Colonic mucosa (tissue), 4 donors: ENCODE measurements around the gene ELF2. TPM values are rescaled to one million over a fixed set of nuclear protein-coding genes. Genes with fewer than 3 reads are reported as not detected.

ENCODE experiments used
- DNase-seq: peaks from one replicate; pipeline ENCODE4 v3.0.0-alpha.2; 2020
- H3K27ac ChIP-seq: fragments of 200-600 bp; one replicate; pipeline ENCODE4 v1.8.0; 2021
- H3K27me3 ChIP-seq: fragments of 200-600 bp; one replicate; pipeline ENCODE4 v1.8.0; 2021
- H3K36me3 ChIP-seq: fragments of 200-600 bp; one replicate; pipeline ENCODE4 v1.8.0; 2021
- H3K4me1 ChIP-seq: fragments of 200-600 bp; one replicate; pipeline ENCODE4 v1.8.0; 2021; ENCODE audit warnings: mild to moderate bottlenecking
- H3K4me3 ChIP-seq: fragments of 200-600 bp; one replicate; pipeline ENCODE4 v1.8.0; 2021
- H3K9ac ChIP-seq, 2 donors: one replicate each; pipeline ENCODE4 v1.7.0; 2013; ENCODE audit warnings: control low read depth in 2 of 2, low read depth in 2 of 2, low read length in 2 of 2
- H3K9me3 ChIP-seq: fragments of 200-600 bp; one replicate; pipeline ENCODE4 v1.8.0; 2021
- CTCF ChIP-seq: fragments of 200-600 bp; IDR thresholded peaks from one replicate; pipeline ENCODE4 v1.8.0; 2022; ENCODE audit warnings: antibody characterized with exemption, mild to moderate bottlenecking
- intact Hi-C: fragments of 100-400 bp; cut with DNase I; formaldehyde crosslinking; loops from one replicate; pipeline ENCODE4 v1.14.1; 2022
- total RNA-seq, 2 donors: library from RNA; stranded (reverse); fragmentation: NEBNext Ultra II Directional in 1 of 2; extraction: Animal tissue kit (Norgen Biotek cat#: 25700) in 1 of 2; gene quantifications; one replicate each; pipeline ENCODE4 v1.2.1, GENCODE V29; 2021
- donor health status: healthy.
- donor health status: DM: no; HTN: no; CAD: no.
- donor health status: DM: no; HTN: no; CAD: no.

The ELF2 gene
- total RNA-seq, 2 donors from 2014 or later = 30.0 to 40.0 TPM

GRCh38 chr4:139048026-139048425 is 129.0 kb downstream of the ELF2 start:
- H3K9ac ChIP-seq = no peak overlapping the region
- H3K9me3 ChIP-seq = no peaks in the 10 kb centered on the region
- H3K27ac ChIP-seq = no peak overlapping the region
- no peak for TF ChIP-seq CTCF
- no peaks in the 10 kb centered on the region for H3K36me3 ChIP-seq
- DNase-seq = no peak
- H3K4me3 ChIP-seq = no peak overlapping the region
- H3K27me3 ChIP-seq = no peaks in the 10 kb centered on the region
- H3K4me1 ChIP-seq = no peaks in the 10 kb centered on the region
- intact Hi-C loops = no loop called here

GRCh38 chr4:139044291-139044690 is 132.7 kb downstream of the ELF2 start:
- no peak for TF ChIP-seq CTCF
- no peaks in the 10 kb centered on the region for H3K4me1 ChIP-seq
- no peak overlapping the region for H3K4me3 ChIP-seq
- DNase-seq = no peak
- H3K9me3 ChIP-seq = no peaks in the 10 kb centered on the region
- no peak overlapping the region for H3K27ac ChIP-seq
- intact Hi-C loops = no loop called here
- H3K36me3 ChIP-seq = no peaks in the 10 kb centered on the region
- H3K9ac ChIP-seq = no peak overlapping the region
- H3K27me3 ChIP-seq = no peaks in the 10 kb centered on the region

GRCh38 chr4:139042981-139043460 is 134.0 kb downstream of the ELF2 start:
- Histone ChIP-seq H3K4me3 (no peak overlapping the region), H3K9me3 (no peaks in the 10 kb centered on the region), H3K9ac (no peak overlapping the region), H3K27ac (no peak overlapping the region), H3K4me1 (no peaks in the 10 kb centered on the region), H3K36me3 (no peaks in the 10 kb centered on the region), H3K27me3 (no peaks in the 10 kb centered on the region)
- intact Hi-C loops = no loop called here
- DNase-seq = no peak
- TF ChIP-seq CTCF = no peak

GRCh38 chr4:139038874-139039443 is 138.1 kb downstream of the ELF2 start:
- Histone ChIP-seq H3K27ac (no peak overlapping the region), H3K27me3 (no peaks in the 10 kb centered on the region), H3K9ac (no peak overlapping the region), H3K9me3 (no peaks in the 10 kb centered on the region), H3K4me1 (no peaks in the 10 kb centered on the region), H3K4me3 (no peak overlapping the region), H3K36me3 (no peaks in the 10 kb centered on the region)
- intact Hi-C loops = loop anchor here (10.0 kb wide), 1 partner anchor 256 kb away; no protein-coding TSS in a partner anchor
- no peak for TF ChIP-seq CTCF
- no peak for DNase-seq

- H3K9ac ChIP-seq = no peak overlapping the region
- no peak for DNase-seq
- H3K4me3 ChIP-seq = no peak overlapping the region
- H3K27me3 ChIP-seq = no peaks in the 10 kb centered on the region
- no peaks in the 10 kb centered on the region for H3K9me3 ChIP-seq
- H3K27ac ChIP-seq = no peak overlapping the region
- H3K36me3 ChIP-seq = no peaks in the 10 kb centered on the region
- intact Hi-C loops = loop anchor here (10.0 kb wide), 1 partner anchor 258 kb away; no protein-coding TSS in a partner anchor
- no peak for TF ChIP-seq CTCF
- H3K4me1 ChIP-seq = no peaks in the 10 kb centered on the region
Measured at GRCh38 chr4:139036885-139037284, 140.1 kb downstream of the ELF2 start.
